ENCODE data around the gene ZBTB20.

The ZBTB20 gene

DNA sequence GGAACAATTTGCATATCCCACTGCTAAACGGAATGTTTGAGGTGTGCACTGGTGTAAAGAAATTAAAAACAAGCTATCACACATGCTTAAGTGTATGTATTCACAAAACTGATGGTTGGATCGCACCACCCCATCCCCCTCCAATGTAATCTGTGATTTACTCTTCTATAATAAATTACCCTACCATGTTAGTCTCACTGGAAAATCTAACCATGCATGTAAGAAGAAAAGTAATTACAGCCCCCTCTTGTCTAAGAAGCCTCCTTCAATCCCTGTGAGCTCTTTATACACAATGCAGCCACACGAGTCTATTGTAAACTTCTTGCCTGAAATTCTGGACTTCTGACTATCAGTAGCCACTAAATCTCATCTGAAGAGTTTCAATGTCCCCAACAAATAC, 173.6 kb downstream of the ZBTB20 start:
- no peak for ATAC-seq
- TF ChIP-seq BACH2 (CRISPR knock-in tag; IDR thresholded peaks at IDR 0.05; ENCODE audit: borderline replicate concordance) (no peak), ESRRG (CRISPR knock-in tag; IDR thresholded peaks at IDR 0.05) (no peak), PPARA (CRISPR knock-in tag; IDR thresholded peaks at IDR 0.05; ENCODE audit: borderline replicate concordance) (no peak), RARB (CRISPR knock-in tag; IDR thresholded peaks at IDR 0.05) (no peak), ZNF8 (CRISPR knock-in tag; IDR thresholded peaks at IDR 0.05) (no peak), ZNF565 (CRISPR knock-in tag; conservative IDR thresholded peaks at IDR 0.05; ENCODE audit: low read depth) (no peak), ISL1 (CRISPR knock-in tag; IDR thresholded peaks at IDR 0.05) (no peak)
- TF ChIP-seq, protein P1, sequence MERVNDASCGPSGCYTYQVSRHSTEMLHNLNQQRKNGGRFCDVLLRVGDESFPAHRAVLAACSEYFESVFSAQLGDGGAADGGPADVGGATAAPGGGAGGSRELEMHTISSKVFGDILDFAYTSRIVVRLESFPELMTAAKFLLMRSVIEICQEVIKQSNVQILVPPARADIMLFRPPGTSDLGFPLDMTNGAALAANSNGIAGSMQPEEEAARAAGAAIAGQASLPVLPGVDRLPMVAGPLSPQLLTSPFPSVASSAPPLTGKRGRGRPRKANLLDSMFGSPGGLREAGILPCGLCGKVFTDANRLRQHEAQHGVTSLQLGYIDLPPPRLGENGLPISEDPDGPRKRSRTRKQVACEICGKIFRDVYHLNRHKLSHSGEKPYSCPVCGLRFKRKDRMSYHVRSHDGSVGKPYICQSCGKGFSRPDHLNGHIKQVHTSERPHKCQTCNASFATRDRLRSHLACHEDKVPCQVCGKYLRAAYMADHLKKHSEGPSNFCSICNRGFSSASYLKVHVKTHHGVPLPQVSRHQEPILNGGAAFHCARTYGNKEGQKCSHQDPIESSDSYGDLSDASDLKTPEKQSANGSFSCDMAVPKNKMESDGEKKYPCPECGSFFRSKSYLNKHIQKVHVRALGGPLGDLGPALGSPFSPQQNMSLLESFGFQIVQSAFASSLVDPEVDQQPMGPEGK (CRISPR knock-in tag; IDR thresholded peaks at IDR 0.05; ENCODE audit: borderline replicate concordance) = no peak
- TF ChIP-seq, protein P2, sequence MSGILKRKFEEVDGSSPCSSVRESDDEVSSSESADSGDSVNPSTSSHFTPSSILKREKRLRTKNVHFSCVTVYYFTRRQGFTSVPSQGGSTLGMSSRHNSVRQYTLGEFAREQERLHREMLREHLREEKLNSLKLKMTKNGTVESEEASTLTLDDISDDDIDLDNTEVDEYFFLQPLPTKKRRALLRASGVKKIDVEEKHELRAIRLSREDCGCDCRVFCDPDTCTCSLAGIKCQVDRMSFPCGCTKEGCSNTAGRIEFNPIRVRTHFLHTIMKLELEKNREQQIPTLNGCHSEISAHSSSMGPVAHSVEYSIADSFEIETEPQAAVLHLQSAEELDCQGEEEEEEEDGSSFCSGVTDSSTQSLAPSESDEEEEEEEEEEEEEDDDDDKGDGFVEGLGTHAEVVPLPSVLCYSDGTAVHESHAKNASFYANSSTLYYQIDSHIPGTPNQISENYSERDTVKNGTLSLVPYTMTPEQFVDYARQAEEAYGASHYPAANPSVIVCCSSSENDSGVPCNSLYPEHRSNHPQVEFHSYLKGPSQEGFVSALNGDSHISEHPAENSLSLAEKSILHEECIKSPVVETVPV (CRISPR knock-in tag; IDR thresholded peaks at IDR 0.05) = no peak

DNA sequence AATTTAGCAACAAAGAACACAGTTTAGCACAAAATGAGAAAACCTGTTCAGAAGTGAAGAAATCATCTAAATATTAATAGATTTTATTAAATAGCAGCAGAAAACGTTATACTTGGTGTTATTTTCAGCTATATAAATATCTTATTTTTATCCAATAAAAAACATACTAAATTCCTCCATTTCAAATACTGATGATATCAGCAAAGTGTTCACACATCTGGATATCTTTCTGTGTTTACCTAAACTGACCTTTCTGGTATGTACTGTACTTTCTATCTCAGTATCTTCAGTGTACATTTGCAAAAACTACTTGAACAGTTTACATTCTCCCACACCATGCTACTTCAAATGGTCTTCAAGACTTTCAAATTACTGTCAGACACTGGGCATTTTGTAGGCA, 179.9 kb downstream of the ZBTB20 start:
- ATAC-seq = no peak
- TF ChIP-seq CSDC2 (CRISPR knock-in tag; IDR thresholded peaks at IDR 0.05) = no peak
- no peak for TF ChIP-seq TOX (CRISPR knock-in tag; IDR thresholded peaks at IDR 0.05; ENCODE audit: borderline replicate concordance)
- TF ChIP-seq, protein P3, sequence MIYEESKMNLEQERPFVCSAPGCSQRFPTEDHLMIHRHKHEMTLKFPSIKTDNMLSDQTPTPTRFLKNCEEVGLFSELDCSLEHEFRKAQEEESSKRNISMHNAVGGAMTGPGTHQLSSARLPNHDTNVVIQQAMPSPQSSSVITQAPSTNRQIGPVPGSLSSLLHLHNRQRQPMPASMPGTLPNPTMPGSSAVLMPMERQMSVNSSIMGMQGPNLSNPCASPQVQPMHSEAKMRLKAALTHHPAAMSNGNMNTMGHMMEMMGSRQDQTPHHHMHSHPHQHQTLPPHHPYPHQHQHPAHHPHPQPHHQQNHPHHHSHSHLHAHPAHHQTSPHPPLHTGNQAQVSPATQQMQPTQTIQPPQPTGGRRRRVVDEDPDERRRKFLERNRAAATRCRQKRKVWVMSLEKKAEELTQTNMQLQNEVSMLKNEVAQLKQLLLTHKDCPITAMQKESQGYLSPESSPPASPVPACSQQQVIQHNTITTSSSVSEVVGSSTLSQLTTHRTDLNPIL (CRISPR knock-in tag; IDR thresholded peaks at IDR 0.05; ENCODE audit: low read depth) = no peak
- no peak for TF ChIP-seq SNAI2 (CRISPR knock-in tag; IDR thresholded peaks at IDR 0.05)
- no peak for TF ChIP-seq BACH2 (CRISPR knock-in tag; IDR thresholded peaks at IDR 0.05; ENCODE audit: borderline replicate concordance)
- no peak for TF ChIP-seq ZC3H10 (CRISPR knock-in tag; IDR thresholded peaks at IDR 0.05)
- no peak for TF ChIP-seq ESRRG (CRISPR knock-in tag; IDR thresholded peaks at IDR 0.05)
- TF ChIP-seq, protein P4, sequence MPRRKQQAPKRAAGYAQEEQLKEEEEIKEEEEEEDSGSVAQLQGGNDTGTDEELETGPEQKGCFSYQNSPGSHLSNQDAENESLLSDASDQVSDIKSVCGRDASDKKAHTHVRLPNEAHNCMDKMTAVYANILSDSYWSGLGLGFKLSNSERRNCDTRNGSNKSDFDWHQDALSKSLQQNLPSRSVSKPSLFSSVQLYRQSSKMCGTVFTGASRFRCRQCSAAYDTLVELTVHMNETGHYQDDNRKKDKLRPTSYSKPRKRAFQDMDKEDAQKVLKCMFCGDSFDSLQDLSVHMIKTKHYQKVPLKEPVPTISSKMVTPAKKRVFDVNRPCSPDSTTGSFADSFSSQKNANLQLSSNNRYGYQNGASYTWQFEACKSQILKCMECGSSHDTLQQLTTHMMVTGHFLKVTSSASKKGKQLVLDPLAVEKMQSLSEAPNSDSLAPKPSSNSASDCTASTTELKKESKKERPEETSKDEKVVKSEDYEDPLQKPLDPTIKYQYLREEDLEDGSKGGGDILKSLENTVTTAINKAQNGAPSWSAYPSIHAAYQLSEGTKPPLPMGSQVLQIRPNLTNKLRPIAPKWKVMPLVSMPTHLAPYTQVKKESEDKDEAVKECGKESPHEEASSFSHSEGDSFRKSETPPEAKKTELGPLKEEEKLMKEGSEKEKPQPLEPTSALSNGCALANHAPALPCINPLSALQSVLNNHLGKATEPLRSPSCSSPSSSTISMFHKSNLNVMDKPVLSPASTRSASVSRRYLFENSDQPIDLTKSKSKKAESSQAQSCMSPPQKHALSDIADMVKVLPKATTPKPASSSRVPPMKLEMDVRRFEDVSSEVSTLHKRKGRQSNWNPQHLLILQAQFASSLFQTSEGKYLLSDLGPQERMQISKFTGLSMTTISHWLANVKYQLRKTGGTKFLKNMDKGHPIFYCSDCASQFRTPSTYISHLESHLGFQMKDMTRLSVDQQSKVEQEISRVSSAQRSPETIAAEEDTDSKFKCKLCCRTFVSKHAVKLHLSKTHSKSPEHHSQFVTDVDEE (CRISPR knock-in tag; IDR thresholded peaks at IDR 0.05) = no peak
- TF ChIP-seq ZNF70 (CRISPR knock-in tag; IDR thresholded peaks at IDR 0.05) = no peak
- no peak for TF ChIP-seq ZFP3 (CRISPR knock-in tag; IDR thresholded peaks at IDR 0.05)

DNA sequence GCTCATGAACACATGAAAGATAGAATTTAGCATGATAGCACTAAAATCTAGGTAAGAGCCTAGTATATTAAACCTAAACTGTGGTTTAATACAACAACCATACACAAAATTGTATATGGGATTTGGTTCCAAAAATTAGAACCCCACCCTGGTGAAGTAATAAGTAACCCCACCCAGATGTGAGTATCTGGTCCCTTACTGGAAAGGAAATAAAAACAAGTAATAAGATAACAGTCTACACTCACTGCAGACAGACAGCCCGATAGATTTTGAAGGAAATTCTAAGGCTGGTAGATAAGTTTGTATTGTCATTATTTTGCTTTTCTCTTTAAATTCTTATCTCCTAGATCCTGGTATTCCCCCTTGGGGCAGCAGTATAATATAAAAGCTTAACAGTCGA, 184.9 kb downstream of the ZBTB20 start:
- no peak for TF ChIP-seq TCF4 (CRISPR knock-in tag; IDR thresholded peaks at IDR 0.05; ENCODE audit: borderline replicate concordance)
- no peak for TF ChIP-seq TOX (CRISPR knock-in tag; IDR thresholded peaks at IDR 0.05; ENCODE audit: borderline replicate concordance)
- no peak for TF ChIP-seq BACH2 (CRISPR knock-in tag; IDR thresholded peaks at IDR 0.05; ENCODE audit: borderline replicate concordance)
- TF ChIP-seq ZC3H10 (CRISPR knock-in tag; IDR thresholded peaks at IDR 0.05) = no peak
- TF ChIP-seq RARB (CRISPR knock-in tag; IDR thresholded peaks at IDR 0.05) = no peak
- TF ChIP-seq ZNF8 (CRISPR knock-in tag; IDR thresholded peaks at IDR 0.05) = no peak
- no peak for TF ChIP-seq GLIS3 (CRISPR knock-in tag; IDR thresholded peaks at IDR 0.05)
- TF ChIP-seq ZFP30 (CRISPR knock-in tag; IDR thresholded peaks at IDR 0.05) = no peak
- no peak for TF ChIP-seq SNAI2 (CRISPR knock-in tag; IDR thresholded peaks at IDR 0.05)
- TF ChIP-seq, protein P3 (CRISPR knock-in tag; IDR thresholded peaks at IDR 0.05; ENCODE audit: low read depth) = no peak
- no peak for TF ChIP-seq ESRRG (CRISPR knock-in tag; IDR thresholded peaks at IDR 0.05)
- TF ChIP-seq ARNTL (CRISPR knock-in tag; IDR thresholded peaks at IDR 0.05; ENCODE audit: borderline replicate concordance, low read depth) = no peak
- TF ChIP-seq OSR1 (CRISPR knock-in tag; IDR thresholded peaks at IDR 0.05) = no peak
- ATAC-seq = no peak

All from SK-N-SH treated with all-trans-retinoic acid at 6 μM for 48 hours (cell line).